SKM-1 treated with dmso at 0.1 percent for 144 hours (cell line): ENCODE results near the gene SYTL5.

ENCODE experiments used
- DNase-seq: peaks from one replicate; lab custom pipeline; 2025; ENCODE audit not compliant: unreplicated experiment; lab: John Stamatoyannopoulos, UW

Gene SYTL5

GRCh38 chrX:38087594-38087993 lies 81.2 kb downstream of the SYTL5 start:
- no peak for DNase-seq

GRCh38 chrX:38089173-38089982 lies 83.0 kb downstream of the SYTL5 start:
- no peak for DNase-seq

GRCh38 chrX:38095971-38096529 lies 89.7 kb downstream of the SYTL5 start:
- no peak for DNase-seq

- no peak for DNase-seq
Measured at GRCh38 chrX:38099688-38100087, 93.3 kb downstream of the SYTL5 start.

GRCh38 chrX:38102240-38102639 lies 95.9 kb downstream of the SYTL5 start:
- no peak for DNase-seq

GRCh38 chrX:38102875-38103274 lies 96.5 kb downstream of the SYTL5 start:
- DNase-seq = no peak

GRCh38 chrX:38103857-38104812 lies 97.8 kb downstream of the SYTL5 start:
- no peak for DNase-seq

- DNase-seq = no peak
Measured at GRCh38 chrX:38105216-38105725, 98.9 kb downstream of the SYTL5 start.

- DNase-seq = no peak
Measured at GRCh38 chrX:38106991-38107655, 100.8 kb downstream of the SYTL5 start.

GRCh38 chrX:38108364-38108763 lies 102.0 kb downstream of the SYTL5 start:
- no peak for DNase-seq

GRCh38 chrX:38109042-38109898 lies 102.9 kb downstream of the SYTL5 start:
- no peak for DNase-seq

- DNase-seq = no peak
Measured at GRCh38 chrX:38110231-38110630, 103.9 kb downstream of the SYTL5 start.

- DNase-seq = no peak
Measured at GRCh38 chrX:38111196-38111595, 104.8 kb downstream of the SYTL5 start.

- no peak for DNase-seq
Measured at GRCh38 chrX:38112566-38112965, 106.2 kb downstream of the SYTL5 start.

GRCh38 chrX:38116706-38117105 lies 110.4 kb downstream of the SYTL5 start:
- no peak for DNase-seq

GRCh38 chrX:38117485-38117884 lies 111.1 kb downstream of the SYTL5 start:
- DNase-seq = no peak

GRCh38 chrX:38124000-38124399 lies 117.6 kb downstream of the SYTL5 start:
- no peak for DNase-seq

GRCh38 chrX:38126179-38126578 lies 119.8 kb downstream of the SYTL5 start:
- DNase-seq = no peak

- no peak for DNase-seq
Measured at GRCh38 chrX:38127961-38128360, 121.6 kb downstream of the SYTL5 start.

- no peak for DNase-seq
Measured at GRCh38 chrX:38129366-38129765, 123.0 kb downstream of the SYTL5 start.
